ENCODE measurements around the gene IQUB. TPM values are rescaled to one million over a fixed set of nuclear protein-coding genes. Genes with fewer than 3 reads are reported as not detected.
A peak's percentile ranks its signal among the peaks of the same experiment; 100 is the strongest.

IQUB gene
- total RNA-seq, 1 donor from 2014 or later, result 2.1 TPM

GRCh38 chr7:123498031-123498430, 36.4 kb downstream of the IQUB start:
- TF ChIP-seq CTCF (conservative IDR thresholded peaks at IDR 0.05), result no peak
- no peaks in the 10 kb centered on the region for H3K9me3 Mint-ChIP-seq
- H3K36me3 Mint-ChIP-seq, result no peaks in the 10 kb centered on the region
- H3K4me3 Mint-ChIP-seq, result no peak overlapping the region
- H3K27ac Mint-ChIP-seq, result no peak overlapping the region
- no peaks in the 10 kb centered on the region for H3K27me3 Mint-ChIP-seq
- peaks cover 6% of the 10 kb centered on the region for H3K4me1 Mint-ChIP-seq (ENCODE audit: unreplicated experiment)
- DNase-seq (ENCODE audit: extremely low spot score, unreplicated experiment), result no peak

- DNase-seq (ENCODE audit: extremely low spot score, unreplicated experiment), result no peak
- no peaks in the 10 kb centered on the region for H3K27me3 Mint-ChIP-seq
- peak; percentile 89 for TF ChIP-seq CTCF (conservative IDR thresholded peaks at IDR 0.05)
- H3K9me3 Mint-ChIP-seq, result no peaks in the 10 kb centered on the region
- no peak overlapping the region for H3K4me3 Mint-ChIP-seq
- H3K36me3 Mint-ChIP-seq, result no peaks in the 10 kb centered on the region
- no peaks in the 10 kb centered on the region for H3K4me1 Mint-ChIP-seq (ENCODE audit: unreplicated experiment)
- no peak overlapping the region for H3K27ac Mint-ChIP-seq
Measured at GRCh38 chr7:123494193-123494796, 40.1 kb downstream of the IQUB start.

- no peak overlapping the region for H3K27ac Mint-ChIP-seq
- no peak for DNase-seq (ENCODE audit: extremely low spot score, unreplicated experiment)
- no peaks in the 10 kb centered on the region for H3K36me3 Mint-ChIP-seq
- H3K4me3 Mint-ChIP-seq, result no peak overlapping the region
- no peaks in the 10 kb centered on the region for H3K4me1 Mint-ChIP-seq (ENCODE audit: unreplicated experiment)
- peak; percentile 28 for TF ChIP-seq CTCF (conservative IDR thresholded peaks at IDR 0.05)
- H3K27me3 Mint-ChIP-seq, result no peaks in the 10 kb centered on the region
- no peaks in the 10 kb centered on the region for H3K9me3 Mint-ChIP-seq
Measured at GRCh38 chr7:123492485-123492884, 41.9 kb downstream of the IQUB start.

- Mint-ChIP-seq H3K27me3 (no peaks in the 10 kb centered on the region), H3K4me3 (no peak overlapping the region), H3K9me3 (no peaks in the 10 kb centered on the region), H3K27ac (no peak overlapping the region), H3K36me3 (no peaks in the 10 kb centered on the region), H3K4me1 (ENCODE audit: unreplicated experiment) (no peaks in the 10 kb centered on the region)
- TF ChIP-seq CTCF (conservative IDR thresholded peaks at IDR 0.05), result no peak
- DNase-seq (ENCODE audit: extremely low spot score, unreplicated experiment), result no peak
Measured at GRCh38 chr7:123485721-123486120, 48.7 kb downstream of the IQUB start.

- no peaks in the 10 kb centered on the region for H3K9me3 Mint-ChIP-seq
- H3K4me3 Mint-ChIP-seq, result no peak overlapping the region
- no peaks in the 10 kb centered on the region for H3K36me3 Mint-ChIP-seq
- DNase-seq (ENCODE audit: extremely low spot score, unreplicated experiment), result no peak
- no peaks in the 10 kb centered on the region for H3K27me3 Mint-ChIP-seq
- no peak overlapping the region for H3K27ac Mint-ChIP-seq
- H3K4me1 Mint-ChIP-seq (ENCODE audit: unreplicated experiment), result no peaks in the 10 kb centered on the region
- TF ChIP-seq CTCF (conservative IDR thresholded peaks at IDR 0.05), result no peak
Measured at GRCh38 chr7:123485187-123485586, 49.2 kb downstream of the IQUB start.

GRCh38 chr7:123484199-123484598, 50.2 kb downstream of the IQUB start:
- H3K36me3 Mint-ChIP-seq, result no peaks in the 10 kb centered on the region
- no peak for TF ChIP-seq CTCF (conservative IDR thresholded peaks at IDR 0.05)
- no peaks in the 10 kb centered on the region for H3K9me3 Mint-ChIP-seq
- H3K27me3 Mint-ChIP-seq, result no peaks in the 10 kb centered on the region
- no peak for DNase-seq (ENCODE audit: extremely low spot score, unreplicated experiment)
- H3K4me3 Mint-ChIP-seq, result no peak overlapping the region
- H3K4me1 Mint-ChIP-seq (ENCODE audit: unreplicated experiment), result no peaks in the 10 kb centered on the region
- no peak overlapping the region for H3K27ac Mint-ChIP-seq
